Neural crest cell (in vitro differentiated cells): ENCODE results near the gene MRPL44. TPM values are rescaled to one million over a fixed set of nuclear protein-coding genes. Genes with fewer than 3 reads are reported as not detected.

Experiments used
- DNase-seq: peaks from one replicate; pipeline ENCODE4 v3.0.0; 2021; ENCODE audit warnings: low read depth, mixed read lengths, low spot score
- H3K27ac Mint-ChIP-seq: one replicate; pipeline ENCODE4 v1.8.0; 2021; ENCODE audit warnings: mild to moderate bottlenecking, mixed read lengths; ENCODE audit not compliant: unreplicated experiment
- H3K27me3 Mint-ChIP-seq: 2 replicates; pipeline ENCODE4 v1.8.0; 2021; ENCODE audit warnings: low read depth, mild to moderate bottlenecking, mixed read lengths
- H3K36me3 Mint-ChIP-seq: 2 replicates; pipeline ENCODE4 v1.8.0; 2021; ENCODE audit warnings: low read depth, mild to moderate bottlenecking, mixed read lengths
- H3K4me1 Mint-ChIP-seq: 2 replicates; pipeline ENCODE4 v1.8.0; 2021; ENCODE audit warnings: mixed read lengths
- H3K4me3 Mint-ChIP-seq: one replicate; pipeline ENCODE4 v1.8.0; 2021; ENCODE audit warnings: mild to moderate bottlenecking, mixed read lengths
- H3K9me3 Mint-ChIP-seq: 2 replicates; pipeline ENCODE4 v1.8.0; 2021; ENCODE audit warnings: mixed read lengths
- CTCF ChIP-seq: fragments of 200-600 bp; sonication (generic); conservative IDR thresholded peaks from 2 replicates; pipeline ENCODE4 v1.5.0; 2021; ENCODE audit warnings: antibody characterized with exemption, mild to moderate bottlenecking
- total RNA-seq: library from RNA; stranded (reverse); gene quantifications from 2 replicates; pipeline ENCODE4 v1.2.1, GENCODE V29; 2021

Gene MRPL44
- total RNA-seq, 1 donor from 2014 or later, result 33.4 TPM

- Mint-ChIP-seq H3K27ac (no peak overlapping the region), H3K4me3 (peak overlapping the region; percentile 81), H3K4me1 (peaks cover 33% of the 10 kb centered on the region), H3K27me3 (no peaks in the 10 kb centered on the region), H3K36me3 (peaks cover 2% of the 10 kb centered on the region), H3K9me3 (no peaks in the 10 kb centered on the region)
- no peak for TF ChIP-seq CTCF
- no peak for DNase-seq
Measured at GRCh38 chr2:223941579-223942277, 15.5 kb upstream of the MRPL44 start.

GRCh38 chr2:223943135-223943534 is 14.1 kb upstream of the MRPL44 start:
- Mint-ChIP-seq H3K27me3 (no peaks in the 10 kb centered on the region), H3K4me1 (peaks cover 39% of the 10 kb centered on the region), H3K9me3 (no peaks in the 10 kb centered on the region), H3K4me3 (peak overlapping the region; percentile 95), H3K27ac (no peak overlapping the region), H3K36me3 (peaks cover 2% of the 10 kb centered on the region)
- DNase-seq, result no peak
- TF ChIP-seq CTCF, result no peak

- H3K4me3 Mint-ChIP-seq, result peak overlapping the region; percentile 95
- TF ChIP-seq CTCF, result no peak
- H3K9me3 Mint-ChIP-seq, result no peaks in the 10 kb centered on the region
- no peaks in the 10 kb centered on the region for H3K27me3 Mint-ChIP-seq
- H3K4me1 Mint-ChIP-seq, result peaks cover 39% of the 10 kb centered on the region
- DNase-seq, result no peak
- H3K36me3 Mint-ChIP-seq, result peaks cover 2% of the 10 kb centered on the region
- no peak overlapping the region for H3K27ac Mint-ChIP-seq
Measured at GRCh38 chr2:223943561-223944008, 13.7 kb upstream of the MRPL44 start.

- DNase-seq, result peak; percentile 42
- no peaks in the 10 kb centered on the region for H3K9me3 Mint-ChIP-seq
- H3K4me1 Mint-ChIP-seq, result peaks cover 38% of the 10 kb centered on the region
- H3K27me3 Mint-ChIP-seq, result no peaks in the 10 kb centered on the region
- TF ChIP-seq CTCF, result no peak
- H3K27ac Mint-ChIP-seq, result peak overlapping the region; percentile 89
- peaks cover 2% of the 10 kb centered on the region for H3K36me3 Mint-ChIP-seq
- peak overlapping the region; percentile 95 for H3K4me3 Mint-ChIP-seq
Measured at GRCh38 chr2:223944166-223944702, 13.0 kb upstream of the MRPL44 start.

- Mint-ChIP-seq H3K4me3 (peak within 1 kb of the TSS; percentile 95), H3K27ac (peak within 1 kb of the TSS; percentile 97), H3K27me3 (no peaks in the 10 kb centered on the region), H3K4me1 (peaks cover 34% of the 10 kb centered on the region), H3K36me3 (no peaks in the 10 kb centered on the region), H3K9me3 (no peaks in the 10 kb centered on the region)
- DNase-seq, result peak; percentile 77
- no peak for TF ChIP-seq CTCF
Measured at GRCh38 chr2:223944703-223945531, 12.3 kb upstream of the MRPL44 start, which contains the start of gene WDFY1. Gene WDFY1, minus strand, starts transcription at chr2:223945335. Its CDS starts 51 bp downstream, at chr2:223945284.
